ENCODE results near the gene RPTOR.

The RPTOR gene

GRCh38 chr17:80664217-80664790 lies 119.7 kb downstream of the RPTOR start:
- DNase-seq (ENCODE audit: low read depth in 2 of 2, low spot score in 1 of 2) = no peak

- no peak for DNase-seq (ENCODE audit: low read depth in 2 of 2, low spot score in 1 of 2)
These were observed 121.2 kb downstream of the RPTOR start for GRCh38 chr17:80665792-80666191.

GRCh38 chr17:80666867-80667266 lies 122.2 kb downstream of the RPTOR start:
- DNase-seq (ENCODE audit: low read depth in 2 of 2, low spot score in 1 of 2) = no peak

GRCh38 chr17:80667462-80668277 lies 123.0 kb downstream of the RPTOR start:
- DNase-seq (ENCODE audit: low read depth in 2 of 2, low spot score in 1 of 2) = no peak

GRCh38 chr17:80668375-80669148 lies 123.9 kb downstream of the RPTOR start:
- no peak for DNase-seq (ENCODE audit: low read depth in 2 of 2, low spot score in 1 of 2)

GRCh38 chr17:80671039-80671824 lies 126.6 kb downstream of the RPTOR start:
- DNase-seq (ENCODE audit: low read depth in 2 of 2, low spot score in 1 of 2) = no peak

GRCh38 chr17:80671825-80672110 lies 127.1 kb downstream of the RPTOR start:
- no peak for DNase-seq (ENCODE audit: low read depth in 2 of 2, low spot score in 1 of 2)

- DNase-seq (ENCODE audit: low read depth in 2 of 2, low spot score in 1 of 2) = no peak
These were observed 128.7 kb downstream of the RPTOR start for GRCh38 chr17:80673152-80673920.

GRCh38 chr17:80675438-80676095 lies 130.9 kb downstream of the RPTOR start:
- DNase-seq (ENCODE audit: low read depth in 2 of 2, low spot score in 1 of 2) = no peak

- DNase-seq (ENCODE audit: low read depth in 2 of 2, low spot score in 1 of 2) = no peak
These were observed 131.4 kb downstream of the RPTOR start for GRCh38 chr17:80676096-80676466.

GRCh38 chr17:80676564-80676963 lies 131.9 kb downstream of the RPTOR start:
- no peak for DNase-seq (ENCODE audit: low read depth in 2 of 2, low spot score in 1 of 2)

GRCh38 chr17:80677214-80677756 lies 132.6 kb downstream of the RPTOR start:
- no peak for DNase-seq (ENCODE audit: low read depth in 2 of 2, low spot score in 1 of 2)

- no peak for DNase-seq (ENCODE audit: low read depth in 2 of 2, low spot score in 1 of 2)
These were observed 135.2 kb downstream of the RPTOR start for GRCh38 chr17:80679816-80680215.

GRCh38 chr17:80681215-80681614 lies 136.6 kb downstream of the RPTOR start:
- DNase-seq (ENCODE audit: low read depth in 2 of 2, low spot score in 1 of 2) = no peak

GRCh38 chr17:80682372-80682771 lies 137.7 kb downstream of the RPTOR start:
- DNase-seq (ENCODE audit: low read depth in 2 of 2, low spot score in 1 of 2) = no peak

- DNase-seq (ENCODE audit: low read depth in 2 of 2, low spot score in 1 of 2) = no peak
These were observed 139.0 kb downstream of the RPTOR start for GRCh38 chr17:80683625-80684104.

GRCh38 chr17:80687839-80688238 lies 143.2 kb downstream of the RPTOR start:
- DNase-seq (ENCODE audit: low read depth in 2 of 2, low spot score in 1 of 2) = no peak

- no peak for DNase-seq (ENCODE audit: low read depth in 2 of 2, low spot score in 1 of 2)
These were observed 144.5 kb downstream of the RPTOR start for GRCh38 chr17:80689129-80689619.

GRCh38 chr17:80691784-80692183 lies 147.1 kb downstream of the RPTOR start:
- no peak for DNase-seq (ENCODE audit: low read depth in 2 of 2, low spot score in 1 of 2)

All from stimulated activated CD8-positive, alpha-beta memory T cell treated with anti-CD3 and anti-CD28 coated beads, Interleukin-4, amount 100 ng/mL, for 1 hour (primary cell).